ENCODE data around the gene SEMA5A.

The SEMA5A gene

DNA sequence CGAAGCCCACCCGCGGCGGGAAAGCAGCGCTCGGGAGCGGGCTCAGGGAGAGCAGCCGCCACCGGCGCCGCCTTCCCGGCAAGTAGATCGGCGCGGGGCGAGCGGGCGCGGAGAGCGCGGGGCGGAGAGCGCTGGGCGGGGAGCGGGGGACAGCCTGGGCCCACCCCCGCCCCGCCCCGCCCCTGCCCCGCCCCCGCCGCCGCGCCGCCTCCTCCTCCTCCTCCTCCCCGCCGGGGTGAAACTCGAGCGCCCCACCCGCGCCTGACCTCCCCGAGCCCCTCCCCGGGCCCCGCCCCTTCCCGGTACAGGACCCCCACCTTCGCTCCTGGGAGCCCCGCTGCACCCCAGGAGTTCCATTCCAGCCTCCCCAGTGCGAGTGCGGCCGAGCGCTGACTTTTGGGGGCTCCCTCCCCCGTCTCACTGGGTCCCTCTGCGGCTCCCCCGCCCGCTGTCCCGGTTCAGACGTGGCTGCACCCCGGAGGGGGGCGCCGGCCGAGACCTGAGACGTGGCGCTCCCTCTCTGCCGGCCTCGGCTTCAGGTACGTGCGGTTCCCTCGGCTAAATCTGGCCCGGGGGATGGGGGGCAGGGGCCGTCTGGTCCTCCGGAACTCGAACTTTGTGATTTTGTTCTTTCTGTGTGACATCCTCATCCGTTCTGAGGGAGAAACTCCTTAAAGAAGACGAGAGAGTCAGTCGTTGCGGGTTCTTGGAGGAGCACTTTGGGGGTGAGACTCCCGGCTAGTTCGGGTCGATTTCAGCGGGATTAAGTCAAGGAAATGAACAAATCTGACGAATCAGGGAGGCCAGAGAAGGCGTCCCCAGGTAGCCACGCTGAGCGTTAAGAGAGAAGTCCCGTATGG is at the start of gene SEMA5A:
SEMA5A (minus strand) TSS at position 84 of the 860 bp plus-strand sequence. CDS start 166,129 bp downstream, outside the sequence.
- DNase-seq: peak; percentile 51

DNA sequence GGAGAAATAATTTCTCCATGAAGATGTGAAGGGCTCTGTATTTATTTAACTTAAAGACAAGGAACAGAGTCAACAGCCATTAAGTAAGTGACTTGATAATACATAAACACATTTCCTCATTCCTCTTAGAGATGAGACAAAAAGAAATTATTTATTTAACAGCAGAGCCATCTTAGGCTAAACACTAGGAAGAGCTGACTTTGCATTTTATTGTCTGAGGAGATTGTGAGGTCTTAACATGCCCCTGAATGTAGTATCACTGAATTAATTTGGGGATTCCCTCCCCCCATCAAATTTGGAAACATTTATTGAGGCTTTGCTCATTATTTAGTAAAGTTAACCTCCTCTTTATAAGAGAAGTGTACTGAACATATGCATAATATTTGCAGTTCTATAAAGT is 49.0 kb upstream of the SEMA5A start:
- DNase-seq: no peak

DNA sequence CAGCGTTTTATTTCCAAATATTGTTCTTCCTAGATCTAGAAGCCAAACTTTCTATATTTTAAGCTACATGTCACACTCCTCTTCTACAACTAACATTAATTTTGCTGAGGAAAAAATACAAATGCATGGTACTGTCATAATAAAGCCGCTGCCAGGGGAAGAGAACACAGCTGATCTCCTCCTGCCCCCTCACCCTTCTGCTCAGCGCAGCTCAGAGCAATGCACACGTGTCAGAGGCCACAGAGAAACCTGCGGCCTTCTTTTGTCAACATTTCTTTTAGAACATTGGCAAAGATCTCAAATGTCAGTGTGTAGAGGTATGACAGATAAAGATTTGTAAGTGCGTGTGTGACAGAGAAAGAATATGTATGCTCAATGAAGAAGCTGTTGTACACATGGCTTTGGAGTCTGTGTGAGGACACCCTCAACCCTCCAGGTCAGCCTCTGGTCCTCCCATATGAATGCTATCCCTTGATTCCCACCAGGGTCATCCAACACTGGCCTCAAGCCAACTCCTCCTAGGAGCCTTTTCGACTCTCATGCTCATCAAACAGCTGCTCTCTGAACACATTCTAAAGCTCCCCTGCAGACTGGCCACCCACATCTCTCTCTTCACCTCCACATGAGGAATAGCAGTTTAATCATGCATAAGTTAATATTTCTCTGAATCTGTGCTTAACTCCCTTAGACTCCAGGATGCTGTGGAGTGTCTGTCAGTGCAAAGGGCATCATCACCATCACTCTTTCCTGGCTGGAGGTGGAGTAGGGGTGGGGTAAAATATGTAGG is 43.4 kb upstream of the SEMA5A start:
- DNase-seq: no peak

GRCh38 chr5:9588254-9588653 is 42.4 kb upstream of the SEMA5A start:
- DNase-seq: no peak

DNA sequence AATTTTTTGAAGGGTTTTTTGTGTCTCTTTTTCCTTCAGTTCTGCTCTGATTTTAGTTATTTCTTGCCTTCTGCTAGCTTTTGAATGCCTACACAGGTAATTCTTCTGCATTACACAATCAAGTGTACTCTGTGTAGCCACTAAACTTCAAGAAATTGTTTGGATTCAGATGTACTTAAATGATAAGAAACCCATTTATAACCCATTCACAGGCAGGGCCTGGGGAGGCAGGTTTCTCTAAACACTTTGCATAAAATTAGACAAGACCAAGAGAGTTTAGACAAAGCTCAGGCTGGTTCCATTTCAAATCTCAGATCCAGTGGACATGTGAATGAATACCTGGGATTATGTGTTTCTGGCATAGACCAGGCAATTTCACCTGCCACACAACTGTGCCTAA is 41.3 kb upstream of the SEMA5A start:
- DNase-seq: no peak

DNA sequence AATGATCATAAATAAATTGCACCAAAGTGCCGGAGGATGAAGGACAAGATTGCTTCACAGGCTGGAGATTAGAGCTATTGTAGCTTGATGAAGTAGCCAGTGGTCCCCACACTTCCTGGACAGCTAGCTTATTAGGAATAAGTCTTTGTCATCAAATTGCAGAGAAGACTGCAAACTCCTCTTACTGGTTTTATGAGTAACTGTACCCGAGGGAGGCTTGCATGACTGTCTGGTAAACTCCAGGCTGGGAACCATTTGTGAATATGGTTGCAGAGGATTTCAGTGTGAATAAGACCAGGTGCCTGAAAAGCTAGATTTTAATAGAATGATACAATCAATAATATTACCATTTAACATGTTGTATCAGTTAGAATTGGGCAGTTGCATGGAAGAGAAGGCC is 36.5 kb upstream of the SEMA5A start:
- no peak for DNase-seq

DNA sequence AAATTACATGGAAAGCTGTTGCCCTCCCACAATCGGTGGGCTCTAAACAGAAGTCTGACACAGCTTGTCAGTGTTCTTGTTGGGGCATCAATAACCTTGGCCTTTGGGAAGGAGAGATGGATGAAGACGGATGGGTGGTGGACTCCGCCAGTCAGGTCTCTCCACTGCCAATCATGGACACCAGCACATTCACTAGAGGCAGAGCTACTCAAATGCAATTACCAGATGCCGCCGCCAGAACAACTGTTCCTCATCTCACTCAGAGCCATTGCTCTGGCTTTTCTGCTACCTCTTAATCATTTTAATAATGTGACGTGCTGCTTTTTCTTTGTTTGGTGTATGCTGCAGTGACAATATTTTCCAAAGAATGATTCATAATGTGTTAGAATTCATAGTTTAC is 27.9 kb upstream of the SEMA5A start:
- DNase-seq: no peak

DNA sequence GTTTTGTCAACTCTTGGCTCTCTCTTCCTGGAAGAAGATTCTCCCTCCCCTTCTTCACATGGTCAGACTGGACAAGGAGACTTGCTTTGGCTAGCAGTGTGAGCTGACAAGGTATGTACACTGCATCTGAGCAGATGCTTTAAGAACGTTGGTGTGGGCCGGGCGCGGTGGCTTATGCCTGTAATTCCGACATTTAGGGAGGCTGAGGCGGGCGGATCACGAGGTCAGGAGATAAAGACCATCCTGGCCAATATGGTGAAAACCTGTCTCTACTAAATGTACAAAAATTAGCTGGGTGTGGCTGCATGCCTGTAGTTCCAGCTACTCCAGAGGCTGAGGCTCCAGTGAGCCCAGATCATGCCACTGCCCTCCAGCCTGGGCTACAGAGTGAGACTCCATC is 26.4 kb upstream of the SEMA5A start:
- no peak for DNase-seq

- DNase-seq: no peak
These were observed 25.0 kb upstream of the SEMA5A start for GRCh38 chr5:9570876-9571275.

GRCh38 chr5:9567039-9567438 is 21.2 kb upstream of the SEMA5A start:
- DNase-seq: no peak

- no peak for DNase-seq
These were observed 18.9 kb upstream of the SEMA5A start for GRCh38 chr5:9564752-9565151.

- no peak for DNase-seq
These were observed 16.3 kb upstream of the SEMA5A start for GRCh38 chr5:9562141-9562540.

GRCh38 chr5:9559965-9560364 is 14.1 kb upstream of the SEMA5A start:
- no peak for DNase-seq

GRCh38 chr5:9558319-9558965 is 12.6 kb upstream of the SEMA5A start:
- DNase-seq: no peak

- DNase-seq: no peak
These were observed 11.8 kb upstream of the SEMA5A start for GRCh38 chr5:9557696-9558095.

- DNase-seq: no peak
These were observed 10.1 kb upstream of the SEMA5A start for GRCh38 chr5:9555961-9556360.

GRCh38 chr5:9554122-9554521 is 8.2 kb upstream of the SEMA5A start:
- DNase-seq: no peak

- no peak for DNase-seq
These were observed 7.7 kb upstream of the SEMA5A start for GRCh38 chr5:9553561-9553960.

GRCh38 chr5:9551567-9552537 is 6.0 kb upstream of the SEMA5A start:
- DNase-seq: no peak

DNA sequence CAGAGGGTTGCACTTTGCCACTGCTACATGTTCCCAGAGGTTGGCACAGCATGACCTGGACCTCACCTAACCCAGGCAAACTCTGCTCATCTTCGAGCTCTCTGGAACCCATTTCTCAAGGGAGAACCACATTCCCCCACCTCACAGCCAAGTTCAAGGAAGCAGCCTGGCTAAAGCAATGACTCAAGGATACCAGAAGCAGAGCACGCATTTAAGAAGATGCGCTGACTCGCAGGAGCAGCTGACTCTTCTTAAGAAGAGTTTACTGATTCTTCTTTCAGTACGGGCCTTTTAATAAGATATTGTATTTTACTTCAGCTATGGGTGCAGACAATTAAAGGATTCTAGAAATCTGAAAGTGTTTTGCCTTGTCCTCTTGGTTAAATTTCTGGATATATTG is 4.1 kb upstream of the SEMA5A start:
- DNase-seq: no peak

DNA sequence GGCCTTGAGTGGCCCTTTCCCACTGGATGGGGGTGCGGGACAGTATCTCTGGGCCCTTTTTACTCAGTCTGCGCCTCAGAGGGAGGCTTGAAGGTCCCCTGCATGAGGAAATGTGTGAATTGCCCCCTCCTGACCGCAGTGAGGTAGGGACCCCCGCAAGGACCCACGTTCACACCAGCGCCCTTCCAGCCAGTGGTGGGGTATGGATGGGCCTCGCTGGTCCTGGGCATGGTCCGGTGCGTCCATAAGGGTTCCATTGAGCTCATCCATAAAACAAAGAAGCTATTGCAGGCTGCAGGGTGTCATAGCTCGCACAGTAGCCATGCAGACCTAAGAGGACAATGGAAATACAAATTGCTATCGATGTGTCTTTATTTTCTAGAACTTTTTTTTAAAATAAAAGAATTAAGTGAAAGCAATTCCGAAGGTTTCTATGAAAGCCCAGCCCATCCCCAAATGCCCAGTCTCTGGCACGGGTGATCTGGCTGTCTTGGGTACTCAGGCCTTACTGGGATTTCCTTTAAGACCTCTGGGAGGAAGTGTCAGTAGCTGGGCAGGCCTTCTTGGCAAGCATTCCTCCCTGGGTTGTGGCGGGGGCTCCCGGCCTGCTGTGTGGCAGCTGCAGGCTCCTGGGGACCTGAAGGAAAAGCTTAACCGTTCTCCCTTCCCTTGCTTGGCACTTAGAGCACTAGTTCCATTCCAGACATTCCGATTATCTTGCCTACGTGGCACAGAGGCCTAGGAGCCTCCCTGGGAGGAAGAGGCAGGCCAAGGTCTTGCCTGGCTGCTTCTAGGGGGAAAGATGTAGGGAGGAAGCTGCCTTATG is 1.5 kb upstream of the SEMA5A start:
- DNase-seq: peak; percentile 52
